GM12872 (cell line): Measurements from ENCODE around the gene CCNY.

Experiments used
- TF ChIP-seq, protein P1 (sequence below): IDR thresholded peaks from 3 replicates; pipeline ENCODE4 v1.5.1; 2011; ENCODE audit warnings: low read depth, mild to moderate bottlenecking, low read length, moderate library complexity; ENCODE audit not compliant: insufficient read depth

The CCNY gene

GRCh38 chr10:35379226-35380137, 43.2 kb downstream of the CCNY start:
- TF ChIP-seq, protein P1, sequence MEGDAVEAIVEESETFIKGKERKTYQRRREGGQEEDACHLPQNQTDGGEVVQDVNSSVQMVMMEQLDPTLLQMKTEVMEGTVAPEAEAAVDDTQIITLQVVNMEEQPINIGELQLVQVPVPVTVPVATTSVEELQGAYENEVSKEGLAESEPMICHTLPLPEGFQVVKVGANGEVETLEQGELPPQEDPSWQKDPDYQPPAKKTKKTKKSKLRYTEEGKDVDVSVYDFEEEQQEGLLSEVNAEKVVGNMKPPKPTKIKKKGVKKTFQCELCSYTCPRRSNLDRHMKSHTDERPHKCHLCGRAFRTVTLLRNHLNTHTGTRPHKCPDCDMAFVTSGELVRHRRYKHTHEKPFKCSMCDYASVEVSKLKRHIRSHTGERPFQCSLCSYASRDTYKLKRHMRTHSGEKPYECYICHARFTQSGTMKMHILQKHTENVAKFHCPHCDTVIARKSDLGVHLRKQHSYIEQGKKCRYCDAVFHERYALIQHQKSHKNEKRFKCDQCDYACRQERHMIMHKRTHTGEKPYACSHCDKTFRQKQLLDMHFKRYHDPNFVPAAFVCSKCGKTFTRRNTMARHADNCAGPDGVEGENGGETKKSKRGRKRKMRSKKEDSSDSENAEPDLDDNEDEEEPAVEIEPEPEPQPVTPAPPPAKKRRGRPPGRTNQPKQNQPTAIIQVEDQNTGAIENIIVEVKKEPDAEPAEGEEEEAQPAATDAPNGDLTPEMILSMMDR = peak; percentile 39; the same call in 1 of the 3 replicates

DNA sequence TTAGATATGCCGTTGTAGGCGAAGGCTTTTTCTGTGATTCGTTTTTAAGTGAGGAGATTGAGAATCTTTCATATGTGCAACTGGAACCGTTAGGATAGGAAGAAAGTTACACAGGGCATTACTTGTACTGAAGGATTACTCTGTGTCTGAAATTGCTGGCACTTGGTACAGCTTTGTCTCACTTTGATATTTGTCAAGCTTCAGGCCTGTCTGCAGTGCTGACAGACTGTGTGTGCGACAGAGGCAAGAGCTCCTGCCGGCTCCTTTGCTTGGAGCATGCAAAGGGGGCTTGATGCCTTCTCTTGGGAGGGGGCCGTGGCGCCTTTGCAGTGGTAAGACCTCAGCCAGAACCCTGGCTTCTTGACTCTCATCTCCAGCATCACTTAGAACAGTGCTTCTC, 45.8 kb downstream of the CCNY start:
- TF ChIP-seq, protein P1 = no peak

- TF ChIP-seq, protein P1 = no peak
Measured at GRCh38 chr10:35384265-35384868, 48.1 kb downstream of the CCNY start.

DNA sequence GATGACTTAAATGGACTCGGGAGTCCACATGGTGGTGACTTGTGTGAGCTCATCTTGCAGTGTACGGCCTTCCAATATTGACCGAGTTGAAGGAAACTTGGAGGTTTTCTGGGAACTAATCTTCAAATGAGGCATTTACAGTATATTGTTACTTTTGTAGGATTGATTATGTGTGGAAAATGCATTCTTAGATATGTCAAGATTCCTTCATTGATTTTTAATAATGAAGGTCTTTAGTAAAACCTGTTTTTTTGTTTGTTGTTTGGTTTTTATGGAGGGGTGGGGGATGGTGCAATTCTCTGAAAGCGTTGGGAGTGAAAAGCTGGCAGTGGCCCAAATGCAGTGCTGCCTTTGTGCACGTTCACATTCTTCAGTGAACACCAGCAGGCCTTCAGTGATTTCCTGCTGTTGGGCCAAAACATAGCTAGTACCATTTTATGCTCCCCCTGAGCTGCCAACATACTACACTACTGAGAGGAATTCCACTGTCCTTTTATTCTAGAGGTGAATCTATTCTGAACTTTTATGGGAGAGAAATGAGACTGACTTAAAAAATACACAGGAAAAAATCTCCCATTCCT, 50.4 kb downstream of the CCNY start:
- TF ChIP-seq, protein P1 = no peak

DNA sequence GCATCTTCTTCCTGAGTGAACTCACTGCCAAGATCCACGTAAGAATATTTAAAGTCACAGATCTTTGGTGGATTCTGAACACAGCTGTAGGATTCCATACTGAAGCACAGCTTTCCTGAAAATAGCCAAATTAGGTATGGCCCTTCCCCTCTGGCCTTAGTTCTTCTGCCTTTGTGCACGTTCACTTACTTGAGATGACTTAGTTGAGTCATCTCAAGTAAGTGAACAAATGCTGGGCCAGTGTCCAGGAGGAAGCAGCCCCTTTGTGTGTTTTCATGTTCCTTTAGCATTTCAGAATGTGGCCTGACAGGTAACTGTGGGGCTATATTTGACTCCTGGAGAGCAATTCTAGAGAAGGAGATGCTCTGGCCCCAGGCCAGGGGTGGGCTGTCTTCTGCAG, 51.5 kb downstream of the CCNY start:
- TF ChIP-seq, protein P1 = no peak

- TF ChIP-seq, protein P1 = no peak
Measured at GRCh38 chr10:35388197-35388596, 51.9 kb downstream of the CCNY start.

- TF ChIP-seq, protein P1 = no peak
Measured at GRCh38 chr10:35388682-35389081, 52.4 kb downstream of the CCNY start.
